GM12878 (cell line): ENCODE results near the gene SNX22. TPM values are rescaled to one million over a fixed set of nuclear protein-coding genes. Genes with fewer than 3 reads are reported as not detected.
A peak's percentile ranks its signal among the peaks of the same experiment; 100 is the strongest.

ENCODE experiments used
- ASH2L ChIP-seq: fragments of 300-600, 200-600 bp; sonication (generic); IDR thresholded peaks from 2 replicates; pipeline ENCODE4 v1.6.1; 2017; ENCODE audit warnings: low read depth, mild to moderate bottlenecking, borderline replicate concordance
- ATF7 ChIP-seq: fragments of 450-650 bp; IDR thresholded peaks from 2 replicates; pipeline ENCODE4 v1.6.1; 2016; ENCODE audit warnings: low read depth, mild to moderate bottlenecking
- CHD2 ChIP-seq: IDR thresholded peaks from 2 replicates; pipeline ENCODE4 v1.6.1; 2011; ENCODE audit warnings: low read depth, low read length, improper control_type of control experiment, borderline replicate concordance
- EP300 ChIP-seq, 2 experiments: fragments of 150-350 bp in 1 of 2; IDR thresholded peaks; 2 replicates each; pipeline ENCODE4 v1.6.1; 2011 to 2012; ENCODE audit warnings: low read depth in 2 of 2, low read length in 2 of 2, borderline replicate concordance in 1 of 2, improper control_type of control experiment in 1 of 2, inconsistent platforms in 1 of 2; ENCODE audit not compliant: control insufficient read depth in 1 of 2
- FOXM1 ChIP-seq: IDR thresholded peaks from 2 replicates; pipeline ENCODE4 v1.6.1; 2012; ENCODE audit warnings: low read depth, mild to moderate bottlenecking, inconsistent platforms, low read length, moderate library complexity
- GABPA ChIP-seq: IDR thresholded peaks from 2 replicates; pipeline ENCODE4 v1.6.1; 2014; ENCODE audit warnings: antibody characterized with exemption, low read depth, mild to moderate bottlenecking, inconsistent platforms
- MEF2A ChIP-seq: IDR thresholded peaks from 2 replicates; pipeline ENCODE4 v1.6.1; 2011; ENCODE audit warnings: low read depth, mild to moderate bottlenecking, low read length, moderate library complexity; ENCODE audit not compliant: insufficient read depth
- MEF2B ChIP-seq: fragments of 450-650 bp; IDR thresholded peaks from 2 replicates; pipeline ENCODE4 v1.6.1; 2018; ENCODE audit warnings: mild to moderate bottlenecking, moderate library complexity; ENCODE audit not compliant: partially characterized antibody, poor library complexity, severe bottlenecking
- MYC ChIP-seq: IDR thresholded peaks from 2 replicates; pipeline ENCODE4 v1.6.1; 2011; ENCODE audit warnings: mild to moderate bottlenecking, low read length, moderate library complexity, inconsistent platforms; ENCODE audit not compliant: insufficient read depth, insufficient replicate concordance, insufficient read length, severe bottlenecking
- PML ChIP-seq: IDR thresholded peaks from 2 replicates; pipeline ENCODE4 v1.6.1; 2012; ENCODE audit warnings: low read length, inconsistent platforms
- RAD21 ChIP-seq: IDR thresholded peaks from 2 replicates; pipeline ENCODE4 v1.6.1; 2011; ENCODE audit warnings: mild to moderate bottlenecking, low read depth, low read length, moderate library complexity; ENCODE audit not compliant: insufficient read depth
- RCOR1 ChIP-seq: conservative IDR thresholded peaks from 2 replicates; pipeline ENCODE4 v1.6.1; 2012; ENCODE audit warnings: low read depth, low read length, improper control_type of control experiment
- SMARCA5 ChIP-seq: fragments of 450-650 bp; IDR thresholded peaks from 2 replicates; pipeline ENCODE4 v1.6.1; 2017; ENCODE audit warnings: mild to moderate bottlenecking
- SREBF1 ChIP-seq: IDR thresholded peaks from 2 replicates; pipeline ENCODE4 v1.6.1; 2012; ENCODE audit warnings: mild to moderate bottlenecking, low read length
- SREBF2 ChIP-seq: IDR thresholded peaks from 2 replicates; pipeline ENCODE4 v1.6.1; 2012; ENCODE audit warnings: mild to moderate bottlenecking, low read length
- TCF3 ChIP-seq: IDR thresholded peaks from 2 replicates; pipeline ENCODE4 v1.6.1; 2012; ENCODE audit warnings: low read depth, mild to moderate bottlenecking, low read length, borderline replicate concordance; ENCODE audit not compliant: insufficient read depth
- TCF7 ChIP-seq: IDR thresholded peaks from 2 replicates; pipeline ENCODE4 v1.6.1; 2014; ENCODE audit warnings: antibody characterized with exemption, borderline replicate concordance
- polyA plus RNA-seq, 11 experiments: library from polyadenylated mRNA; depleted of rRNA in 4 of 11; unstranded in 6 of 11; stranded (reverse) in 5 of 11; fragments of >200 nt; fragmentation: Nextera tagmentation in 4 of 11; fragmentation: Illumina TruSeq in 1 of 11; extraction: Ambion mirVana in 4 of 11; extraction: Trizol in 1 of 11; gene quantifications; 1 replicate in 1 of 11; 2 replicates in 10 of 11; pipeline versions ENCODE4 v1.2.1 to v1.2.3, GENCODE V29; 2011 to 2016; ENCODE audit warnings: inconsistent platforms in 2 of 11, missing spikeins in 2 of 11, low read depth in 1 of 11
- total RNA-seq, 4 experiments: library from RNA; depleted of rRNA in 3 of 4; stranded (reverse); fragments of >200 nt in 3 of 4; fragmentation: Illumina TruSeq in 1 of 4; extraction: Trizol in 1 of 4; gene quantifications; 2 replicates each; pipeline versions ENCODE4 v1.2.1 to v1.2.3, GENCODE V29; 2013 to 2021
- TF ChIP-seq, protein P1 (sequence below): fragments of 450-650 bp; IDR thresholded peaks from 2 replicates; pipeline ENCODE4 v1.6.1; 2017; ENCODE audit warnings: mild to moderate bottlenecking, low read depth, inconsistent platforms; ENCODE audit not compliant: poor library complexity, severe bottlenecking
- TF ChIP-seq, protein P2 (sequence below): IDR thresholded peaks from 2 replicates; pipeline ENCODE4 v1.6.1; 2011; ENCODE audit warnings: borderline replicate concordance, low read depth, mild to moderate bottlenecking, moderate library complexity, mixed read lengths, low read length; ENCODE audit not compliant: insufficient read depth; ENCODE audit errors: extremely low read length
- TF ChIP-seq, protein P3 (sequence below): fragments of 450-650 bp; IDR thresholded peaks from 2 replicates; pipeline ENCODE4 v1.6.1; 2016; ENCODE audit warnings: mild to moderate bottlenecking
- TF ChIP-seq, protein P4 (sequence below): fragments of 450-650 bp; IDR thresholded peaks from 2 replicates; pipeline ENCODE4 v1.6.1; 2018; ENCODE audit warnings: borderline replicate concordance, mild to moderate bottlenecking; ENCODE audit not compliant: partially characterized antibody

The SNX22 gene
- total and polyA plus RNA-seq, 10 of the 15 experiments (the other 5 are each of a cell fraction or from before 2014, with no cell fraction given), result 4.4 to 29.0 (median 8.7) TPM

DNA sequence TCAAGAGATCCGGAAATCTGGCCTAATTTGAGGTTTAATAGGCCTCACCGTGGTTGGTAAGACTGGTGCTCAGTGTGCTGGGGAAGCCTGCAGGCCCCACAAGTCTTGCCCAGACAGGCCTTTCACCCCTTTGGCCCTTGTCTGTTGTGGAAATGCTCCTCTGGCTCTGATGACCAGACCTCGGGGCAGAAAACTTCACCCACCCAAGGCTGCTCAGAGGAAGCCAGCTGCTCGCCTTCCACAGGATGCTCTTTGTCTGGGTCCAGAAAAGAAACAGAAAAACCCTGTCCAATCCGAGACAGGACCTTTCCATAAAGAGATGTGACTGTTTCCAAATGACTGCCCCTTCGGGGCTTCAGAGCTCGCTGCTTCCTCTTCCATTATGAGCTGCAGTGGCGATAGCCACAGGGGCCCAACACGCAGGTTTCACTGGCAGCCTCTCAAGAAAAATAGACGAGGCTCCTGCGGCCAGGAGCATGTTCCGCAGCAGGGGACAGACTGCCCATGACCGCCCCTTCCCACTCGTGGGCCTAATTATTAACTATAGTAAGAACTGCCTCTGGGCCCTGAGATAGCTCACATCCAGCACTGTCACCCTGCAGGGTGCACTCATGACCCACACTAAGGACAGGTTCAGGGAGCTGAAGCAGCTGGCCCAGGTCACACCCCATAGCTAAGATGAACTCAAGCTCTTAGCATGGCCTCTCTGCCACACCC lies 6.8 kb upstream of the SNX22 start (continued):
- TF ChIP-seq MEF2B (peak; percentile 41), ASH2L (0 out of 2 replicates have a peak, but pooled peaks have one; percentile 31), EP300 (IDR thresholded peaks at IDR 0.05; ENCODE audit: borderline replicate concordance in 1 of 2, control insufficient read depth in 1 of 2, low read depth in 2 of 2, low read length in 2 of 2) (peak in 1 of 2 experiments; percentile 49; a peak in 2 of 4 replicates), TCF7 (no peak), GABPA (no peak), TCF3 (no peak), MYC (no peak), RCOR1 (no peak), SMARCA5 (peak; percentile 38), FOXM1 (peak; percentile 87; the same call in 1 of the 2 replicates), MEF2A (no peak), PML (0 out of 2 replicates have a peak, but pooled peaks have one; percentile 42), RAD21 (no peak), SREBF2 (no peak), CHD2 (no peak), SREBF1 (no peak), ATF7 (0 out of 2 replicates have a peak, but pooled peaks have one; percentile 36)
- TF ChIP-seq, protein P1, sequence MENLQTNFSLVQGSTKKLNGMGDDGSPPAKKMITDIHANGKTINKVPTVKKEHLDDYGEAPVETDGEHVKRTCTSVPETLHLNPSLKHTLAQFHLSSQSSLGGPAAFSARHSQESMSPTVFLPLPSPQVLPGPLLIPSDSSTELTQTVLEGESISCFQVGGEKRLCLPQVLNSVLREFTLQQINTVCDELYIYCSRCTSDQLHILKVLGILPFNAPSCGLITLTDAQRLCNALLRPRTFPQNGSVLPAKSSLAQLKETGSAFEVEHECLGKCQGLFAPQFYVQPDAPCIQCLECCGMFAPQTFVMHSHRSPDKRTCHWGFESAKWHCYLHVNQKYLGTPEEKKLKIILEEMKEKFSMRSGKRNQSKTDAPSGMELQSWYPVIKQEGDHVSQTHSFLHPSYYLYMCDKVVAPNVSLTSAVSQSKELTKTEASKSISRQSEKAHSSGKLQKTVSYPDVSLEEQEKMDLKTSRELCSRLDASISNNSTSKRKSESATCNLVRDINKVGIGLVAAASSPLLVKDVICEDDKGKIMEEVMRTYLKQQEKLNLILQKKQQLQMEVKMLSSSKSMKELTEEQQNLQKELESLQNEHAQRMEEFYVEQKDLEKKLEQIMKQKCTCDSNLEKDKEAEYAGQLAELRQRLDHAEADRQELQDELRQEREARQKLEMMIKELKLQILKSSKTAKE, result peak; percentile 81
- TF ChIP-seq, protein P2, sequence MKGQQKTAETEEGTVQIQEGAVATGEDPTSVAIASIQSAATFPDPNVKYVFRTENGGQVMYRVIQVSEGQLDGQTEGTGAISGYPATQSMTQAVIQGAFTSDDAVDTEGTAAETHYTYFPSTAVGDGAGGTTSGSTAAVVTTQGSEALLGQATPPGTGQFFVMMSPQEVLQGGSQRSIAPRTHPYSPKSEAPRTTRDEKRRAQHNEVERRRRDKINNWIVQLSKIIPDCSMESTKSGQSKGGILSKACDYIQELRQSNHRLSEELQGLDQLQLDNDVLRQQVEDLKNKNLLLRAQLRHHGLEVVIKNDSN, result no peak
- TF ChIP-seq, protein P3, sequence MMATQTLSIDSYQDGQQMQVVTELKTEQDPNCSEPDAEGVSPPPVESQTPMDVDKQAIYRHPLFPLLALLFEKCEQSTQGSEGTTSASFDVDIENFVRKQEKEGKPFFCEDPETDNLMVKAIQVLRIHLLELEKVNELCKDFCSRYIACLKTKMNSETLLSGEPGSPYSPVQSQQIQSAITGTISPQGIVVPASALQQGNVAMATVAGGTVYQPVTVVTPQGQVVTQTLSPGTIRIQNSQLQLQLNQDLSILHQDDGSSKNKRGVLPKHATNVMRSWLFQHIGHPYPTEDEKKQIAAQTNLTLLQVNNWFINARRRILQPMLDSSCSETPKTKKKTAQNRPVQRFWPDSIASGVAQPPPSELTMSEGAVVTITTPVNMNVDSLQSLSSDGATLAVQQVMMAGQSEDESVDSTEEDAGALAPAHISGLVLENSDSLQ, result no peak
- TF ChIP-seq, protein P4, sequence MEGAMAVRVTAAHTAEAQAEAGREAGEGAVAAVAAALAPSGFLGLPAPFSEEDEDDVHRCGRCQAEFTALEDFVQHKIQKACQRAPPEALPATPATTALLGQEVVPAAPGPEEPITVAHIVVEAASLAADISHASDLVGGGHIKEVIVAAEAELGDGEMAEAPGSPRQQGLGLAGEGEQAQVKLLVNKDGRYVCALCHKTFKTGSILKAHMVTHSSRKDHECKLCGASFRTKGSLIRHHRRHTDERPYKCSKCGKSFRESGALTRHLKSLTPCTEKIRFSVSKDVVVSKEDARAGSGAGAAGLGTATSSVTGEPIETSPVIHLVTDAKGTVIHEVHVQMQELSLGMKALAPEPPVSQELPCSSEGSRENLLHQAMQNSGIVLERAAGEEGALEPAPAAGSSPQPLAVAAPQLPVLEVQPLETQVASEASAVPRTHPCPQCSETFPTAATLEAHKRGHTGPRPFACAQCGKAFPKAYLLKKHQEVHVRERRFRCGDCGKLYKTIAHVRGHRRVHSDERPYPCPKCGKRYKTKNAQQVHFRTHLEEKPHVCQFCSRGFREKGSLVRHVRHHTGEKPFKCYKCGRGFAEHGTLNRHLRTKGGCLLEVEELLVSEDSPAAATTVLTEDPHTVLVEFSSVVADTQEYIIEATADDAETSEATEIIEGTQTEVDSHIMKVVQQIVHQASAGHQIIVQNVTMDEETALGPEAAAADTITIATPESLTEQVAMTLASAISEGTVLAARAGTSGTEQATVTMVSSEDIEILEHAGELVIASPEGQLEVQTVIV, result no peak
